ENCODE data around the gene METTL2A. TPM values are rescaled to one million over a fixed set of nuclear protein-coding genes. Genes with fewer than 3 reads are reported as not detected.
"Not testable (repeated sequence)": the region's sequence is repeated elsewhere in the genome, so short reads cannot be mapped to it uniquely, and the experiment has no call there.

The METTL2A gene
- 23.2 and 26.8 TPM in 2 replicates for total RNA-seq

- DNase-seq (ENCODE audit: low read depth, low spot score), result peak; percentile 32
Measured at GRCh38 chr17:62423647-62424461, at the start of gene METTL2A. Gene METTL2A, plus strand, starts transcription at chr17:62423897. Its CDS starts 6 bp downstream, at chr17:62423903.

- no peak for DNase-seq (ENCODE audit: low read depth, low spot score)
Measured at GRCh38 chr17:62380253-62380652, 43.4 kb upstream of the METTL2A start, which contains the start of gene EFCAB3. Gene EFCAB3, plus strand, starts transcription at chr17:62380553. Its CDS starts 2,427 bp downstream, at chr17:62382980.

GRCh38 chr17:62381561-62381960 lies 42.1 kb upstream of the METTL2A start:
- DNase-seq (ENCODE audit: low read depth, low spot score), result no peak

- no peak for DNase-seq (ENCODE audit: low read depth, low spot score)
Measured at GRCh38 chr17:62388856-62389255, 34.8 kb upstream of the METTL2A start.

GRCh38 chr17:62392908-62393307 lies 30.8 kb upstream of the METTL2A start:
- no peak for DNase-seq (ENCODE audit: low read depth, low spot score)

- DNase-seq (ENCODE audit: low read depth, low spot score), result no peak
Measured at GRCh38 chr17:62398891-62399290, 24.8 kb upstream of the METTL2A start.

GRCh38 chr17:62405451-62405850 lies 18.2 kb upstream of the METTL2A start:
- no peak for DNase-seq (ENCODE audit: low read depth, low spot score)

GRCh38 chr17:62413090-62413489 lies 10.6 kb upstream of the METTL2A start:
- DNase-seq (ENCODE audit: low read depth, low spot score), result not testable (repeated sequence)

GRCh38 chr17:62426214-62426613 lies 2.5 kb downstream of the METTL2A start:
- DNase-seq (ENCODE audit: low read depth, low spot score), result not testable (repeated sequence)

- not testable (repeated sequence) for DNase-seq (ENCODE audit: low read depth, low spot score)
Measured at GRCh38 chr17:62435251-62435650, 11.6 kb downstream of the METTL2A start.

GRCh38 chr17:62441181-62441580 lies 17.5 kb downstream of the METTL2A start:
- not testable (repeated sequence) for DNase-seq (ENCODE audit: low read depth, low spot score)

- no peak for DNase-seq (ENCODE audit: low read depth, low spot score)
Measured at GRCh38 chr17:62444063-62444462, 20.4 kb downstream of the METTL2A start.

- DNase-seq (ENCODE audit: low read depth, low spot score), result not testable (repeated sequence)
Measured at GRCh38 chr17:62445791-62446190, 22.1 kb downstream of the METTL2A start.

- DNase-seq (ENCODE audit: low read depth, low spot score), result not testable (repeated sequence)
Measured at GRCh38 chr17:62452195-62452594, 28.5 kb downstream of the METTL2A start.

GRCh38 chr17:62453041-62453440 lies 29.3 kb downstream of the METTL2A start:
- not testable (repeated sequence) for DNase-seq (ENCODE audit: low read depth, low spot score)

GRCh38 chr17:62453656-62454055 lies 30.0 kb downstream of the METTL2A start:
- DNase-seq (ENCODE audit: low read depth, low spot score), result not testable (repeated sequence)

- DNase-seq (ENCODE audit: low read depth, low spot score), result not testable (repeated sequence)
Measured at GRCh38 chr17:62454111-62454510, 30.4 kb downstream of the METTL2A start.

- DNase-seq (ENCODE audit: low read depth, low spot score), result no peak
Measured at GRCh38 chr17:62456016-62456415, 32.3 kb downstream of the METTL2A start.

GRCh38 chr17:62458483-62458882 lies 34.8 kb downstream of the METTL2A start:
- not testable (repeated sequence) for DNase-seq (ENCODE audit: low read depth, low spot score)

- not testable (repeated sequence) for DNase-seq (ENCODE audit: low read depth, low spot score)
Measured at GRCh38 chr17:62464422-62464821, 40.7 kb downstream of the METTL2A start.

GRCh38 chr17:62465271-62465670 lies 41.6 kb downstream of the METTL2A start:
- DNase-seq (ENCODE audit: low read depth, low spot score), result not testable (repeated sequence)

GRCh38 chr17:62470666-62471379 lies 47.1 kb downstream of the METTL2A start:
- peak; percentile 13 for DNase-seq (ENCODE audit: low read depth, low spot score)

Measured in pulmonary artery endothelial cell (primary cell).